ENCODE data around the gene CCDC171. TPM values are rescaled to one million over a fixed set of nuclear protein-coding genes. Genes with fewer than 3 reads are reported as not detected.

Gene CCDC171
- total RNA-seq, 1 experiment from 2014 or later, result 2.6 TPM

- Histone ChIP-seq H3K79me2 (ENCODE audit: insufficient read depth, low read length) (no peaks in the 10 kb centered on the region), H3K9me3 (ENCODE audit: control insufficient read depth in 1 of 2, insufficient read depth in 1 of 2, low read depth in 1 of 2, low read length in 2 of 2) (no peaks in the 10 kb centered on the region), H3K9ac (ENCODE audit: low read length) (no peak overlapping the region), H3K36me3 (ENCODE audit: control insufficient read depth in 1 of 2, insufficient read depth in 2 of 2, low read length in 2 of 2) (no peaks in the 10 kb centered on the region), H3K27me3 (ENCODE audit: insufficient read depth, low read length) (no peaks in the 10 kb centered on the region), H3K4me1 (ENCODE audit: control insufficient read depth in 1 of 2, insufficient read depth in 2 of 2, low read length in 2 of 2) (no peaks in the 10 kb centered on the region), H4K20me1 (ENCODE audit: insufficient read depth) (no peaks in the 10 kb centered on the region), H2AFZ (ENCODE audit: low read depth, low read length, poor library complexity, severe bottlenecking) (no peak overlapping the region), H3K27ac (ENCODE audit: low read depth, low read length) (no peak overlapping the region), H3K9me2 (ENCODE audit: insufficient read depth) (no peaks in the 10 kb centered on the region), H3K4me3 (replicated peaks in 1 of 2; ENCODE audit: low read depth in 1 of 2, low read length in 2 of 2) (no peak overlapping the region), H3K4me2 (ENCODE audit: low read length) (no peak overlapping the region)
- no TSS peak for BruUV-seq (replicated peaks)
- DNase-seq (ENCODE audit: low read depth, low spot score) (no peak), ATAC-seq (no peak)
- intact Hi-C loops (cut with micrococcal nuclease), result no loop called here
- TF ChIP-seq EZH2 (IDR thresholded peaks at IDR 0.05) (no peak), POLR2A (IDR thresholded peaks at IDR 0.05; ENCODE audit: borderline replicate concordance, extremely low read depth, insufficient read depth, insufficient read length) (no peak), FOSL1 (IDR thresholded peaks at IDR 0.05; ENCODE audit: low read depth) (no peak), RAD21 (IDR thresholded peaks at IDR 0.05; ENCODE audit: low read depth) (no peak), YY1 (IDR thresholded peaks at IDR 0.05; ENCODE audit: extremely low read depth, insufficient replicate concordance, low read depth, low read length) (no peak), TCF7L2 (IDR thresholded peaks at IDR 0.05; ENCODE audit: borderline replicate concordance, extremely low read depth, insufficient read depth, insufficient read length) (no peak), REST (IDR thresholded peaks at IDR 0.05; ENCODE audit: low read depth) (no peak), ELF1 (IDR thresholded peaks at IDR 0.05; ENCODE audit: borderline replicate concordance, low read depth) (no peak), JUND (IDR thresholded peaks at IDR 0.05) (no peak), ZFX (IDR thresholded peaks at IDR 0.05) (no peak), ZNF274 (IDR thresholded peaks at IDR 0.05; ENCODE audit: low read depth, low read length) (no peak)
- ChIA-PET RAD21 (ENCODE audit: low non-redundant PET in 1 of 2, low total read pairs in 2 of 2, uncharacterized antibody in 2 of 2, unreplicated experiment in 2 of 2) (no interaction called here), CTCF (no interaction called here), POLR2A (no interaction called here)
These were observed 165.6 kb downstream of the CCDC171 start for GRCh38 chr9:15718423-15718822.
